ENCODE results near the gene BTF3L4.
A peak's percentile ranks its signal among the peaks of the same experiment; 100 is the strongest.
"Not testable (repeated sequence)": the region's sequence is repeated elsewhere in the genome, so short reads cannot be mapped to it uniquely, and the experiment has no call there.

BTF3L4 gene

GRCh38 chr1:52041551-52042185 lies 14.4 kb upstream of the BTF3L4 start:
- no peaks in the 10 kb centered on the region for H3K27me3 Mint-ChIP-seq
- no peak for DNase-seq
- H3K4me1 Mint-ChIP-seq: no peaks in the 10 kb centered on the region
- no peak overlapping the region for H3K4me3 Mint-ChIP-seq
- no peaks in the 10 kb centered on the region for H3K9me3 Mint-ChIP-seq
- CTCF ChIA-PET: no interaction called here
- H3K27ac Mint-ChIP-seq: no peak overlapping the region
- peaks cover 34% of the 10 kb centered on the region for H3K36me3 Mint-ChIP-seq

GRCh38 chr1:52045236-52045635 lies 10.9 kb upstream of the BTF3L4 start:
- Mint-ChIP-seq H3K4me1 (no peaks in the 10 kb centered on the region), H3K27me3 (no peaks in the 10 kb centered on the region), H3K27ac (no peak overlapping the region), H3K4me3 (no peak overlapping the region), H3K9me3 (no peaks in the 10 kb centered on the region), H3K36me3 (peaks cover 30% of the 10 kb centered on the region)
- CTCF ChIA-PET: no interaction called here
- no peak for DNase-seq

- CTCF ChIA-PET, DNase-seq, H3K4me3 Mint-ChIP-seq, H3K4me1 Mint-ChIP-seq, H3K9me3 Mint-ChIP-seq, H3K27me3 Mint-ChIP-seq, H3K27ac Mint-ChIP-seq: not testable (repeated sequence)
- H3K36me3 Mint-ChIP-seq: peaks cover 33% of the 10 kb centered on the region
Measured at GRCh38 chr1:52045666-52046195, 10.4 kb upstream of the BTF3L4 start.

GRCh38 chr1:52049337-52049736 lies 6.8 kb upstream of the BTF3L4 start:
- not testable (repeated sequence) for H3K9me3 Mint-ChIP-seq, H3K27ac Mint-ChIP-seq, H3K27me3 Mint-ChIP-seq, DNase-seq, H3K4me3 Mint-ChIP-seq
- Mint-ChIP-seq H3K4me1 (peaks cover 23% of the 10 kb centered on the region), H3K36me3 (peaks cover 35% of the 10 kb centered on the region)
- CTCF ChIA-PET: interaction anchor here (0.7 kb wide), 1 partner anchor 314 kb away, joined by 3 read pairs; no protein-coding TSS in a partner anchor

GRCh38 chr1:52053862-52054261 lies 2.2 kb upstream of the BTF3L4 start:
- no peaks in the 10 kb centered on the region for H3K9me3 Mint-ChIP-seq
- peaks cover 44% of the 10 kb centered on the region for H3K4me1 Mint-ChIP-seq
- no peak for DNase-seq
- peak overlapping the region; percentile 11 for H3K27ac Mint-ChIP-seq
- CTCF ChIA-PET: no interaction called here
- peak overlapping the region; percentile 93 for H3K4me3 Mint-ChIP-seq
- H3K36me3 Mint-ChIP-seq: peaks cover 26% of the 10 kb centered on the region
- no peaks in the 10 kb centered on the region for H3K27me3 Mint-ChIP-seq

GRCh38 chr1:52054496-52055065 lies 1.5 kb upstream of the BTF3L4 start:
- DNase-seq: no peak
- peak overlapping the region; percentile 97 for H3K27ac Mint-ChIP-seq
- H3K27me3 Mint-ChIP-seq: no peaks in the 10 kb centered on the region
- H3K36me3 Mint-ChIP-seq: peaks cover 31% of the 10 kb centered on the region
- no peaks in the 10 kb centered on the region for H3K9me3 Mint-ChIP-seq
- CTCF ChIA-PET: no interaction called here
- H3K4me3 Mint-ChIP-seq: peak overlapping the region; percentile 93
- H3K4me1 Mint-ChIP-seq: peaks cover 49% of the 10 kb centered on the region

GRCh38 chr1:52055066-52055865 lies 829 bp upstream of the BTF3L4 start, which contains the start of gene TXNDC12:
Gene TXNDC12 (minus strand): TSS chr1:52055191. CDS start chr1:52055096, 95 bp downstream.
- DNase-seq: peak; percentile 83
- no peaks in the 10 kb centered on the region for H3K27me3 Mint-ChIP-seq
- H3K4me3 Mint-ChIP-seq: peak within 1 kb of the TSS; percentile 93
- CTCF ChIA-PET: no interaction called here
- peaks cover 52% of the 10 kb centered on the region for H3K4me1 Mint-ChIP-seq
- H3K27ac Mint-ChIP-seq: peak within 1 kb of the TSS; percentile 97
- H3K9me3 Mint-ChIP-seq: no peaks in the 10 kb centered on the region
- H3K36me3 Mint-ChIP-seq: peaks cover 28% of the 10 kb centered on the region

- Mint-ChIP-seq H3K4me3 (peak overlapping the region; percentile 93), H3K9me3 (no peaks in the 10 kb centered on the region), H3K27ac (peak overlapping the region; percentile 97), H3K36me3 (peaks cover 29% of the 10 kb centered on the region), H3K4me1 (peaks cover 55% of the 10 kb centered on the region), H3K27me3 (no peaks in the 10 kb centered on the region)
- CTCF ChIA-PET: no interaction called here
- DNase-seq: no peak
Measured at GRCh38 chr1:52055866-52056162, 281 bp upstream of the BTF3L4 start.

- CTCF ChIA-PET: interaction anchor here (1.2 kb wide), 1 partner anchor 70 kb away, joined by 3 read pairs; no protein-coding TSS in a partner anchor
- DNase-seq: no peak
- H3K4me1 Mint-ChIP-seq: peaks cover 52% of the 10 kb centered on the region
Measured at GRCh38 chr1:52056937-52057231, 789 bp downstream of the BTF3L4 start.

GRCh38 chr1:52057255-52057654 lies 1.2 kb downstream of the BTF3L4 start:
- no peak for DNase-seq
- Mint-ChIP-seq H3K27me3 (no peaks in the 10 kb centered on the region), H3K4me3 (peak overlapping the region; percentile 93), H3K9me3 (no peaks in the 10 kb centered on the region), H3K36me3 (peaks cover 24% of the 10 kb centered on the region), H3K4me1 (peaks cover 50% of the 10 kb centered on the region), H3K27ac (peak overlapping the region; percentile 97)
- CTCF ChIA-PET: interaction anchor here (1.2 kb wide), 1 partner anchor 70 kb away, joined by 3 read pairs; no protein-coding TSS in a partner anchor

More at GRCh38 chr1:52056937-52057231, 789 bp downstream of the BTF3L4 start:
- Mint-ChIP-seq H3K36me3 (peaks cover 27% of the 10 kb centered on the region), H3K9me3 (no peaks in the 10 kb centered on the region), H3K27ac (peak overlapping the region; percentile 97), H3K27me3 (no peaks in the 10 kb centered on the region), H3K4me3 (peak overlapping the region; percentile 93)

GRCh38 chr1:52057876-52058415 lies 1.9 kb downstream of the BTF3L4 start:
- peaks cover 44% of the 10 kb centered on the region for H3K4me1 Mint-ChIP-seq
- H3K36me3 Mint-ChIP-seq: peaks cover 23% of the 10 kb centered on the region
- no peak for DNase-seq
- no peaks in the 10 kb centered on the region for H3K9me3 Mint-ChIP-seq
- H3K4me3 Mint-ChIP-seq: peak overlapping the region; percentile 93
- no peaks in the 10 kb centered on the region for H3K27me3 Mint-ChIP-seq
- peak overlapping the region; percentile 24 for H3K27ac Mint-ChIP-seq
- CTCF ChIA-PET: no interaction called here

GRCh38 chr1:52059321-52059720 lies 3.2 kb downstream of the BTF3L4 start:
- H3K4me1 Mint-ChIP-seq: peaks cover 33% of the 10 kb centered on the region

GRCh38 chr1:52059888-52060287 lies 3.8 kb downstream of the BTF3L4 start:
- CTCF ChIA-PET: interaction anchor here (1.5 kb wide), 1 partner anchor 9 kb away, joined by 3 read pairs; no protein-coding TSS in a partner anchor

More at GRCh38 chr1:52059321-52059720, 3.2 kb downstream of the BTF3L4 start:
- Mint-ChIP-seq H3K9me3 (no peaks in the 10 kb centered on the region), H3K4me3 (peak overlapping the region; percentile 37), H3K27ac (no peak overlapping the region), H3K36me3 (peaks cover 29% of the 10 kb centered on the region), H3K27me3 (no peaks in the 10 kb centered on the region)
- no peak for DNase-seq
- CTCF ChIA-PET: no interaction called here

GRCh38 chr1:52060822-52061221 lies 4.7 kb downstream of the BTF3L4 start:
- no peaks in the 10 kb centered on the region for H3K27me3 Mint-ChIP-seq
- H3K27ac Mint-ChIP-seq: no peak overlapping the region
- peaks cover 30% of the 10 kb centered on the region for H3K36me3 Mint-ChIP-seq
- H3K4me1 Mint-ChIP-seq: peaks cover 30% of the 10 kb centered on the region
- no peak for DNase-seq
- H3K4me3 Mint-ChIP-seq: no peak overlapping the region
- CTCF ChIA-PET: interaction anchor here (0.9 to 1.5 kb wide), 2 partner anchors 8 to 51 kb away, joined by 3 read pairs; no protein-coding TSS in a partner anchor
- no peaks in the 10 kb centered on the region for H3K9me3 Mint-ChIP-seq

More at GRCh38 chr1:52059888-52060287, 3.8 kb downstream of the BTF3L4 start:
- Mint-ChIP-seq H3K4me1 (peaks cover 30% of the 10 kb centered on the region), H3K4me3 (no peak overlapping the region), H3K27me3 (no peaks in the 10 kb centered on the region), H3K36me3 (peaks cover 30% of the 10 kb centered on the region), H3K9me3 (no peaks in the 10 kb centered on the region), H3K27ac (no peak overlapping the region)
- DNase-seq: no peak
